Gastrocnemius medialis (tissue), 4 donors: ENCODE data around the gene PCK2.

Source experiments
- POLR2A ChIP-seq, 2 donors: fragments of 450-650 bp; IDR thresholded peaks; one replicate each; pipeline ENCODE4 v1.6.1; 2017; ENCODE audit warnings: antibody characterized with exemption in 2 of 2, mild to moderate bottlenecking in 2 of 2, moderate library complexity in 2 of 2
- TF ChIP-seq, protein P1 (sequence below), 5 experiments: fragments of 450-650 bp in 3 of 5; fragments of 200-600 bp in 2 of 5; sonication (generic) in 2 of 5; IDR thresholded peaks in 4 of 5; conservative IDR thresholded peaks in 1 of 5; 1 replicate in 4 of 5; 2 replicates in 1 of 5; pipeline ENCODE4 v1.5.1; 2016 to 2019; ENCODE audit warnings: antibody characterized with exemption in 5 of 5, mild to moderate bottlenecking in 3 of 5, moderate library complexity in 3 of 5

- TF ChIP-seq, protein P1, sequence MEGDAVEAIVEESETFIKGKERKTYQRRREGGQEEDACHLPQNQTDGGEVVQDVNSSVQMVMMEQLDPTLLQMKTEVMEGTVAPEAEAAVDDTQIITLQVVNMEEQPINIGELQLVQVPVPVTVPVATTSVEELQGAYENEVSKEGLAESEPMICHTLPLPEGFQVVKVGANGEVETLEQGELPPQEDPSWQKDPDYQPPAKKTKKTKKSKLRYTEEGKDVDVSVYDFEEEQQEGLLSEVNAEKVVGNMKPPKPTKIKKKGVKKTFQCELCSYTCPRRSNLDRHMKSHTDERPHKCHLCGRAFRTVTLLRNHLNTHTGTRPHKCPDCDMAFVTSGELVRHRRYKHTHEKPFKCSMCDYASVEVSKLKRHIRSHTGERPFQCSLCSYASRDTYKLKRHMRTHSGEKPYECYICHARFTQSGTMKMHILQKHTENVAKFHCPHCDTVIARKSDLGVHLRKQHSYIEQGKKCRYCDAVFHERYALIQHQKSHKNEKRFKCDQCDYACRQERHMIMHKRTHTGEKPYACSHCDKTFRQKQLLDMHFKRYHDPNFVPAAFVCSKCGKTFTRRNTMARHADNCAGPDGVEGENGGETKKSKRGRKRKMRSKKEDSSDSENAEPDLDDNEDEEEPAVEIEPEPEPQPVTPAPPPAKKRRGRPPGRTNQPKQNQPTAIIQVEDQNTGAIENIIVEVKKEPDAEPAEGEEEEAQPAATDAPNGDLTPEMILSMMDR (IDR thresholded peaks at IDR 0.05 in 4 of 5, conservative IDR thresholded peaks at IDR 0.05 in 1 of 5) = no peak
- no peak for TF ChIP-seq POLR2A (IDR thresholded peaks at IDR 0.05)
Observed at GRCh38 chr14:24077086-24077485, 17.0 kb upstream of the PCK2 start.
